Vagina (tissue), 2 donors: ENCODE data around the gene ATF7IP2.
A peak's percentile ranks its signal among the peaks of the same experiment; 100 is the strongest.

Experiments
- CTCF ChIP-seq, 3 experiments: fragments of 450-650 bp in 2 of 3; fragments of 200-600 bp in 1 of 3; sonication (generic) in 1 of 3; IDR thresholded peaks; one replicate each; pipeline ENCODE4 v1.5.1; 2017 to 2019; ENCODE audit warnings: antibody characterized with exemption in 3 of 3, mild to moderate bottlenecking in 2 of 3, moderate library complexity in 2 of 3
- POLR2AphosphoS5 ChIP-seq, 2 donors: sonication (generic); formaldehyde crosslinking; IDR thresholded peaks; one replicate each; pipeline ENCODE4 v1.9.0; 2017; ENCODE audit warnings: antibody characterized with exemption in 2 of 2, mild to moderate bottlenecking in 2 of 2, low read depth in 1 of 2; ENCODE audit not compliant: insufficient read depth in 1 of 2

GRCh38 chr16:10385725-10386516 is at the start of gene ATF7IP2:
- TF ChIP-seq POLR2AphosphoS5 (IDR thresholded peaks at IDR 0.05; ENCODE audit: insufficient read depth in 1 of 2, low read depth in 1 of 2) (peak in 1 of 2 donors; percentile 69), CTCF (IDR thresholded peaks at IDR 0.05) (no peak)
